ENCODE results near the gene APOBEC3A.
"Not testable (repeated sequence)": the region's sequence is repeated elsewhere in the genome, so short reads cannot be mapped to it uniquely, and the experiment has no call there.

Gene APOBEC3A

DNA sequence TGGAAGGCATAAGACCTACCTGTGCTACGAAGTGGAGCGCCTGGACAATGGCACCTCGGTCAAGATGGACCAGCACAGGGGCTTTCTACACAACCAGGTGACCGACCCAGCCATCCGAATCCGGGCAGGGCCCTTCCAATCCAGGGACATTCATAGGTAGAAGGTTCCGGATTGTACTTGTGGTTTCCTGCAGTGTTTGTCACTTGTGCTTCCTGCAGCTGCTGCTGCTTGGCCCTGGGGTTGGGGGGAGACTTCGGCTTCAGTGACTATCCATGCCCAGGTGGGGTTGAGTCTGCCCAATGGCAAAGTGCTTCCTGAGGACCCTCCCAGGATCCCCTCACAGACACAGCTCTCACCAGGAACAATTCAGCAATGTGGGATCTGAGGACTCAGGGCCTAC is 2.2 kb downstream of the APOBEC3A start:
- DNase-seq (ENCODE audit: low read depth), result no peak

DNA sequence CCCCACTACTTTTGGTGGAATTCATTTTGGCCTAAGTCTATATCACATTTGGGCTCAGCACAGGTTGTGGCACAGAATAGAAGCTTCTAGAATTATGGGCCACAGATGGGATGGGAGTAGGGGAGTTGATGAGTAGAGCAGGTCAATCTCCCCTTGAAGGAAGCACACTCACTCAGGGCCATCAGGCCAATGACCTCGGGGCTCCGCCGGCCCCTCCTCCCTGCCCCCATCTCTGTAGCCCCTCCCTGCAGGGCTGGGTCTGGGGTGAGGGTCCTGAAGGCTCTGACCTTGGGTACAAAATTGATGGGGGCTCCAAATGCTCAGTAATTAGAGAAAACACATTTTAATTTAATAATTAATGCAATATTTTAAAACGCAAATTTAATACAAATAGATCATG is 3.3 kb downstream of the APOBEC3A start:
- DNase-seq (ENCODE audit: low read depth), result not testable (repeated sequence)

DNA sequence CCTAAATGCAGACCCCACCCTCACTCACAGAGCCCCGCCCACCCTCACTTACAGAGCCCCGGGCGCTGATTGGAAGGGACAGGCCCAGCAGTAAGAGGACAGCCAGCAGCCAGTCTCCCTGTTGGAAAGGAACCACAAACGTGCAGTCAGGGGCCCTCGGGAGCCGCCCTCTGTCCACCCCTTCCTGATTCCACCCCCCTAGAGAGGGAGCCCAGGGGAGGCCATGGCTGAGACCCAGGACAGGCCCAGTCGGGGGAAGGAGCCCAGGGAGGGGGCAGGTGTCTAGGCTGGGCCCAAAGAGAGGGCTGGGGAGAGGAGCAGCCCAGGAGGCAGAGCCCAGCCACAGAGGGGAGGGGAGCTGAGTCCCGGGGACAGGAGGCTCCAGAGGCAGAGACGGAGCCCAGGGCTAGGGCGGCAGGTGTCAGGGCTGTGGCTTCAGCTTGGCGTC is 5.9 kb downstream of the APOBEC3A start:
- not testable (repeated sequence) for DNase-seq (ENCODE audit: low read depth)

DNA sequence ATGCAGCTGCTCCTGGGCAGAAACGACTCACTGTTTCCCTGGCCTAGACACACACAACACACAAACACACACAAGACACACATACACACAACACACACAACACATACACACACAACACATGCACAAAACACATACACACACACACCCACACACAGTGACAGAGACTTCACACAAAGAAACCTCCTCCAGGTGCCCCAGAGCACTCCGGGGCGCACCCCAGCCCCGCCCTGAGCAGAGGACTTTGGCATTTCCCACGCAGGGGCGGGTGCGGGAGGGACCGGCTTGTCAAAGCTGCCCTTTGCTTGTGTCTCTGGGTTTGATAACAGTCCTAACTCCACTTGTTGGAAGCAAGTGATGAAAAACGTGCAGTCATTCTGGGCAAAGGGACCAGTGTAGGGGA is 6.5 kb downstream of the APOBEC3A start:
- DNase-seq (ENCODE audit: low read depth), result no peak

DNA sequence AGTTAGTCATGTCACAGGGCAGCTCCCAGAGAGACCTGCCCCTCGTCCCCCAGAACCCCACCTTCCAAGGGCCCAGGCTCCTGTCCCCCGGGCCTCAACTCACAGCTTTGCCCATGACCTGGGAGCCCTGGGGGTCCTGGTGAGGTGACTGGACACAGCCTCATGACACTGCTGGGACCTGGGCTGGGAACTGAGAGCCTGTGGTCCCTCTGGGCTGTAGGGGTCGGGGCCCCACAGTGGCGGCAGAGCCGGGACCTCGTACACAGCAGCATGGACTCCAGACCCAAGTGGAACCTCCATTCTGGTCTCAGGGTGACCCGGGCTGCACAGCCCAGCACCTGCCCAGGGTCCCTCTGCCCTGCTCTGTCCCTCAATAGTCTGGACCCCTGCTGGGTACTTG is 6.9 kb downstream of the APOBEC3A start:
- no peak for DNase-seq (ENCODE audit: low read depth)

DNA sequence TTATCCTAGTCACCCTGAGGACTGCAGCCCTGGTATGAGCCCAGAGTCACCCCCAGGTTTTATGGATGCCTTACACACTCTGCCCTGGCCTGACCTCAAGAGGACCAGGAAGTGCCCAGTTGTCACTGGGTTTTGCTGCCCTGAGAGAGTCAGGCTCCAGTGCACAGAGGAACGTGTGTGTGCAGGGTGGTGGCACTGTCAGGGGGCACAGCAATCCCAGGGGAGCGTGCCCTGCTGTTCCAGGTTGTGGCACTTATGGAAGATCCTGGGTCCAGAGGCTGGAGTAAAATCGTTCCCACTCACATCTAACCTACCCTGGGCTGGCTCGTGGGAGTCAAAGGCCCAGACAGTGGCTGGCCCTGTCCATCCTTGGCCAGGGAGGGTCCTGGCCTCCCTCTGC is 7.6 kb downstream of the APOBEC3A start:
- no peak for DNase-seq (ENCODE audit: low read depth)

DNA sequence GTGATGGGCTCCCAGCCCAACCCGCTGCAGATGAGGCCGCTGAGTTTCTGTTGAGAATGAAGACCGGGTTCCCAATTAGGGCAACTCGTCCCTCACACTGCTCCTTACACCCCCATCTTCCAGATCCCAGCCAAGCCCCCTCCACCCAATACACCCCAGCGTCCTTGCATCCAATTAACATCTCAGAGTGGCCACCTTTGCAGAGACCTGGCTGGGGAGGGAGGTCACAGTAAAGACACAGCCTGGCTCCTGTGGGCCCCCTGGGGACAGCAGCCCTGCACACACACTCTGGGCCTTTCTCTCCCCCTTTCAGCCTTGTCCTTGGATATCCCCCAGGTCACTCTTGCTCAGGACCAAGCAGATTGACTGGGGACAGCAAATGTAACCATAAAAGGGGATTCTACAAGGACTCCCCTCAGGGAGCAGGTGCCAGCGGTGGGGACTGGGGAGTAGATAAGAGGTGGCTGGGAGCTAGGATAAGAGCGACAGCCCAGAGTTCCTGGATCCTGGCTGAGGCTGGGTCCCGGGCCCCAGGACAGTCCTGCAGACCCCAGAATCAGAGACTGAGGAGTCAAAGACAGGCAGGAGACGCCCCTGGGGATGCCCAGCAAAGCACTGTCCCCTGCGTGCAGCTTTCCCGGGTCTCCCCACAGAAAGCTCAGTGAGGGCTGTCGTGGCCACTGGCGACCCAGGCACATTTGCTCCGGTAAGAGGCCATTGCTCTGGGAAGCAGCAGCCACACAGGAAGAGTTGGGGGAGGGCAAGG is 8.4 kb downstream of the APOBEC3A start:
- DNase-seq (ENCODE audit: low read depth), result no peak

DNA sequence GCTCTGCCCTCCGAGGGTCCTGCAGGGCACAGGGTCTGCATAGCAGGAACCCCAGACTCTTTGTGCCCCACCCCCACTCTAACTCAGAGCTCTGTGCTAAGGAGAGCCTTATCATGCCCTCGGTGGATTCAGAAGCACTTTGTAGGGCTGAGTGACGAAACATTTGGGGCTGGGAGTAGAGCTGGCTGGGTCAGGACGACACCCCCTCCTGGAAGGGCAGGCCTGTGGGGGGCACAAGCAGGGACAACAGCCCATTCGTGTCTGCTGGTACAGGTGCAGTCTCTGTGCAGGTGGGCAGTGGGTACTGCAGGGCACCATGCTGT is 8.9 kb downstream of the APOBEC3A start:
- no peak for DNase-seq (ENCODE audit: low read depth)

DNA sequence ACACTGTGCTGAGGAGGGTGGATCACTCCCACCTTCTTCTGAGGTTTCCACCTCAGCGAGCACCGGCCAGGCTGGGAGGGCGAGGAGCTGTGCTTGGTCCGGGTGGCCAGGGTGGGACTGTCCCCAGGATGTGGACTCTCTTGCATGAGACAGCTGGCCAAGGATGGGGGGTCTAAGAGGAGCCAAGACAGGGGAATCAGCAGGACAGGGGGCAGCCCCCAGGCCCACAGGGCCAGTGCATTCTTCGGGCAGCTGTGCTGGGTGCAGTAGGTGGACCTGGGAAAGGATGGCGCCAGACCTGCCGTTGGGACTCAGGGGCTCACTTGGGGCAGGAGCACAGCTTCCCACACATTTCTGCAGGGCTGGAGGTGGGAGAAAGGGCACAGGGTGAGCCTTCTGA is 9.5 kb downstream of the APOBEC3A start:
- DNase-seq (ENCODE audit: low read depth), result no peak

DNA sequence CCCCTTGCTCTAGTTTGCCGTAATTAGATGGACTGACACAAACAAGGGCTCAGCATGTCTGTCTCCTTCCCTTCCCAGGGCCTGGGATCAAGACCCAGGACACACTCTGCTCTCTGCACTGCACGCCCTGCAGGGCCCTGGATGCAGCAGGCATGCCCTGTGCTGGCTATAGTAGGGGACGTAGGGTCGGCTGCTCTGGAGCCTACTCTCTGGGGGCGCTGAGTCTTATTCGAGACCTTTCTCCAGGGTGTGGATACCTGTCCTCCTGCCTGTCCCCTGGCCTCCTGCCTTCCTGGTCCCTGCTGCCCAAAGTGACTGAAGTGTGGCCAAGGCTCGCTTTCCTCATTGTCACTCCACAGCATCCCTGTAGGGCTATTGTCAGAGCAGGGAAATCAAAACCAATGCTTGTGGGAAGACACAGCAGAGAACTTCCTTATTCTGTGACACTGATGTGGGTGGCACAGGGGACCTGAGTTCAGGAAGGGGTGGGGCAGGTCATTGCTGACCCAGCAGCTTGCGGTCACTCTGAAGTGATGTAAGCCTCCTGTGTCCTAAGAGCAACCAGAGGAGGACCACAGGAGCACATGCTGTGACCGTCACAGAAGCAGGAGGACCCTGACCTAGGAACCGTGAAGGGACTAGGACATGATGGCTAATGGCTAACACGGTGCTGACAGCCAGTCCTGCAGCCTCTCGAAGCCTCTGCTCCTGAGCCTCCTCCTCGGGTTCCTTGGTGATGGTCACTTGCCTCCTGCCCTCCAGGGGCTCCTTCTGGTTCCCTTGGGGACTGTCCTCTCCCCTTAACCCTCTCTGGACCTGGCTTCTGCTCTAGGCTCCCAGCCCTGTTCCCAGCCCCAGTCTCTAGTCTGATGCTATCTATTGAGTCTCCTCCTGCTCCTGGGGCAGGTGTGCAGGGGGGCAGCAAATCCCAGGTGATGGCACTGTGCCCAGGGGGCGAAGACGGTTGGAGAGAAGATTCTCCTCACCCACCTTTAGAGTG is 10.3 kb downstream of the APOBEC3A start:
- no peak for DNase-seq (ENCODE audit: low read depth)

DNA sequence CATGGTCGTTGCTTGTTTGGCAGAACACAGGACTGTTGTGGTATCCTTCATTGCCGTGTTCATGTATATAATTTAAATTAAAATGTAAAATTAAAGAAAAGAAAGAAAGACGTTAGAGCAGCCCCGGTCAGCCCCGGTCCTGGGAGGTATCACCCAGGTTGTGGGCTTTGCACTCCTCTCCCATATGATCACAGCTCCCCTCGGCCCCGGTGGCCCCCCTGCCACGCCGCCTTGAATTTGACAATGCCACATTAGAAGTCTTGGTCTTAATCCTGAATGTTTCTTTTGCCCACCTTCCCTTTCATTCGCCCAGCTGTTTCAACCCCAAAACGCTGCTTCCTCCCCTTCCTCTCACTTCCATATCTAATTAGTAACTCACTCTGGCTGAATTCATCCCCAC is 11.4 kb downstream of the APOBEC3A start:
- no peak for DNase-seq (ENCODE audit: low read depth)

DNA sequence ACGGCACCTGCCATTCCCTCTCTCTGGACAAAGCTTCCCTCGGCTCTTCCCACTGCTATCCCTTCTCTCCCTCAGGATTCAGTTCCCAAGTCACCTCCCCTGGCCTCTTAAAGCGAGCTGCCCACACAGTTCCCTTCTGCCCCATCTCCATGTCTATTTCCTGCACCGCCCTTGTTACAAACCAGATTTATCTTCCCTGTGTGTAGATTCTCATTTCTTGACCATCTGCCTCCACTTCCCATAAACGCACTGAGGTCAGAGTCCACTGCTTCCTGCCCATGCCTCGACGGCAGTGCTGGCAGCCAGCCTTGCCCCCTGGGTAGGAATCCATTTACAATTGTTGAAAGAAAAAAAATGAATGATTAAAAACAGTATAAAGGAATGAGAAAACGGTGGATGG is 13.1 kb downstream of the APOBEC3A start:
- DNase-seq (ENCODE audit: low read depth), result no peak

DNA sequence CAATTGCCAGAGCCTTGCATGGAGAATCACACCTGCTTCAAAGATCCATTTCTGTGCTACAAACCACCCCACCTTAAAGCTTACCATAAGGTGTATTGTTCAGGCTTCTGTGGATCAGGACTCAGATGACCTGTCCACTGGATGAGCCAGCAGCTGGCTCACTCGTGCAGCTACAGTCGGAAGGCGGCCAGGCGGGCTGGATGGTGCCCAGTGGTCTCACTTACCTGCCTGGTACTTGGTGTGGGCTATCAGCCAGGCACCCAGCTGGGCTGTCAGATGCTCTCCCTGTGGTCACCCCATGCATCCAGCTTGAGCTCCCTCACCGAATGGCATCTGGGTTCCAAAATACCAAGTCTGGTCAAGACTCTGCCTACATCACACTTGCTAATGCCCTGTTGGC is 13.8 kb downstream of the APOBEC3A start:
- DNase-seq (ENCODE audit: low read depth), result no peak

DNA sequence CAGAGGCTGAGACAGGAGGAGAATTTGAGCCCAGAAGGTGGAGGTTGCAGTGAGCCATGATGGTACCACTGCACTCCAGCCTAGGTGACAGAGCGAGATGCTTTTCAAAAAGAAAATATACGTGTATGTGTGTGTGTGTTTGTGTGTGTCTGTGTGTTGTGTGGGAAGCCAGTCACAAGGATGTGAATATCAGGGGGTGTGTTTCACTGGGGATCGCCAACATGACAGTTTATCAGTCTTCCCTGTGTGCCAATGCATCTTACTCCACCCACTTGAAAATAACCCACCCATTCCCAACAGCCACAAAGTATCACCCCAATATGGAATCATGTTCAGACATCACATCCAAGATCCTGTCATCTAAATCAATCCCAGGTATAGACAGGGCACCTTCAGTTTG is 14.4 kb downstream of the APOBEC3A start:
- no peak for DNase-seq (ENCODE audit: low read depth)

DNA sequence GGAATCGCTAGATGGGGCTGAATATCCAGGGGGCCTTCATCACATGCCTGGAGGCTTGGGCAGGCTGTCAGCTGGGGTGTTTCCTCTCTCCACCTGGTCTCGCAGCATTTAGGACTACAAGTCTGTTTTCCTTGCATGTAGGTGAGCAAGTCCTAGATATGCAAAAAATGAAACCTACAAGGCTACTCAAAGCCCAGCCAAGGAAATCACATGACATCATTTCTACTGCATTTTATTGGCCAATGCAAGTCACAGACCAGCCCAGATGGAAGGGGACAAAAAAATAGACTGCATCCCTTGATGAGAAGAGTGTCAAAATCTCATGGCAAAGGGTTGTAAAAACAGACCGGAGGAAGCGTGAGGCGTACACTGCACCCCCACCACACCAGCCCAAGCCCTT is 15.1 kb downstream of the APOBEC3A start:
- no peak for DNase-seq (ENCODE audit: low read depth)

DNA sequence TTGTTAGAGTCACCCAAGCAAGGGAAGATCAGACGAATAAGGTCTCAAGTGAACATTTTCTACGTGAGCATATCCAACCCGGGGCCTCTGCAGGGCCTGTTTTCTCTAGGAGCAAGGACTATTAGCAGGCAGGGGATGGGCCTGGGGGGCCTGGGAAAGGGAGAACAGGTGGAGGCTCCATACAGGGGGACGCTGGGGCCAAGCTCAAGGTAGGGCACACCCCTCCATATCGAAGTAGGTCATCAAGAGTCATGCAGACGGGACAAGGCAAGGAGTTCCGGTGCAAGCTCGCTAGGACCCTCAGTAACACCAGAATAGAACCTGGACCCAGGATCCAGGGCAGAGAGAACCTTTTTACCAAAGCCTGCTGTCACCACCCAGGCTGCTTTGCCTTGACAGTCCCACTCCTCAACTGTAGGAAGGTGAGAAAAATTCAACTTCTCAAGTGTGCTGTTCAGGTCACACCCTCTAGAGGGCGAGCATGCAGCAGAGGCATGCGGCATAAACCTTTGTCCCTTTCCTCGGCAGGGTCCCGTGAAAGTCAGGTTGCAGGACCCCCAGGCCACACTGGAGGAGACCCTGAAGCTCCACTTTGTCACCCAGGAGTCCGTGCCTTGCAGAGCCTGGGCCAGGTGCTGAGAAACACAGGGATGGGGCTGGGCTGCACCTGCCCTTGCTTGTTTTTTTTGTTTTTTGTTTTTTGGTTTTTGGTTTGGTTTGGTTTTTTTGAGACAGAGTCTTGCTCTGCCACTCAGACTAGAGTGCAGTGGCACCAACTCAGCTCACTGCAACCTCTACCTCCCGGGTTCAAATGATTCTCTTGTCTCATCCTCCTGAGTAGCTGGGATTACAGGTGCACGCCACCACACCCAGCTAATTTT is 16.1 kb downstream of the APOBEC3A start:
- DNase-seq (ENCODE audit: low read depth), result no peak

DNA sequence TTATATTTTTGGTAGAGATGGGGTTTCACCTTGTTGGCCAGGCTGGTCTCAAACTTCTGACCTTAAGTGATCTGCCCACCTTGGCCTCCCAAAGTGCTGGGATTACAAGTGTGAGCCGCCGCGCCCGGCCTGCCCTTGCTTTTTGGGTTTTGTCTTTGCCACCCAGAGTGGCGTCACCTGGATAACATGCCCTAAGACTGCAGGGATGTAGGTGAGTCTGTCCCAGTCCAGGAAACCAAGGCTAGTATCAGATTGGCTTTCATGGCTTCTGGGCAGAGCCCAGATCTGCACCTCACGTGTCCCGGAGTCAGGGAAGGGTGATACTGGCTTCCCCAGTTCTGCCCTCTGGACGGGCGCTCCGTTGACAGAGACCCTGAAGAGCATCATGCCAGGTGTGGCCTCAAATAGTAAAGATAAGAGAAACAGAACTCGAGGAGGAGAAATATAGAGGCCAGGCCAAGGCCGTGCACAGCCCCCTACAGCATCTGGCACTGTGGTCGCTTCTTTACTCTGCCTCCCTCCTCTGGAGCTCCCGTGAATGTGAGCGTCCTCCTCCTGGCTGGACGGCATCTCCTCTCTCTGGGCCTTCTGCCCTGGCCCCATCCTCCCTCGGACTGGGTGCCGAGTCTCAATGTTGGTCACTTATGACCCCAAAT is 16.9 kb downstream of the APOBEC3A start:
- DNase-seq (ENCODE audit: low read depth), result no peak

DNA sequence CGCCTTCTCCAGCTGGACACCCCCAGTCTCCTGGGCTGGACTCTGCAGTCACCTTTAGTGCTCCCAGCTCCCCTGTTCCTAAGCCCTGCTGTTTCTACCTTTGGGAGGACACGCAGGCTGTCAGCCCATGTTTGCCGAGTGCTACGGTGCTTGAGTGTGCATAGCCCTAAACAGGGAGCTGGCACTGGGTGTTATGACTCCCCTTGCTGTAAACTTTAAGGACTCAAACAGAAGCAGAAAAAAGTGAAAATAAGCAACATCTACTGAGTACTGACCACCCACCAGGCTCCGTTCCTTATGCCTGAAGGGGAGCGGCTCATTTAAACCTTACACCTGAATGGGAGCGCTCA is 17.4 kb downstream of the APOBEC3A start:
- DNase-seq (ENCODE audit: low read depth), result no peak

DNA sequence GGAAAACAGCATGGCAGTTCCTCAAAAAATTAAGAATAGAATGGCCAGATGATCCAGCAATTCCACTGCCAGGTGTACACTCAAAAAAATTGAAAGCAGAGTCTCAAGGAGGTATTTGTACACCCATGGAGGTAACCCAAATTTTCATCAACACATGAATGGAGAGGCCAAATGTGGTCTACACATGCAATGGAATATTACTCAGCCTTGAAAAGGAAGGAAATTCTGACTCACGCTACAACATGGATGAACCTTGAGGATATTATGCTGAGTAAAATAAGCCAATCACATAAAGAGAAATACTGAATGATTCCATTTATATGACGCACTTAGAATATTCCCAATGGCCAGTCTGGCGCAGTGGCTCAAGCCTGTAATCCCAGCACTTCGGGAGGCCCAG is 19.9 kb downstream of the APOBEC3A start:
- not testable (repeated sequence) for DNase-seq (ENCODE audit: low read depth)

DNA sequence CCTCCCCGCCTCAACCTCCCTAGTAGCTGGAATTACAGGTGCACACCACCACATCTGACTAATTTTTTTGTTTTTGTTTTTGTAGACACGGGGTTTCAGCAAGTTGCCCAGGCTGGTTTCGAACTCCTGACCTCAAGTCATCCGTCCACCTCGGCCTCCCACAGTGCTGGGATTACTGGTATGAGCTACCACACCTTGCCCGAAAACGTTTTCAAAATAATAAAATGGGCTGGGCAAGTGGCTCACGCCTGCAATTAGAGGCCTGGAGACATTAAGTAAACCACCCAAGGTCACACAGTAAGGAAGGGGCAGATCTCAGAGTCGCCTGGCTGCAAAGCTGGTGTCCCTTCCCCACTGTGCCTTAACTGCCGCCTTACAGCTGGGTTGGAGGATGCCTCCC is 23.2 kb downstream of the APOBEC3A start:
- not testable (repeated sequence) for DNase-seq (ENCODE audit: low read depth)

DNA sequence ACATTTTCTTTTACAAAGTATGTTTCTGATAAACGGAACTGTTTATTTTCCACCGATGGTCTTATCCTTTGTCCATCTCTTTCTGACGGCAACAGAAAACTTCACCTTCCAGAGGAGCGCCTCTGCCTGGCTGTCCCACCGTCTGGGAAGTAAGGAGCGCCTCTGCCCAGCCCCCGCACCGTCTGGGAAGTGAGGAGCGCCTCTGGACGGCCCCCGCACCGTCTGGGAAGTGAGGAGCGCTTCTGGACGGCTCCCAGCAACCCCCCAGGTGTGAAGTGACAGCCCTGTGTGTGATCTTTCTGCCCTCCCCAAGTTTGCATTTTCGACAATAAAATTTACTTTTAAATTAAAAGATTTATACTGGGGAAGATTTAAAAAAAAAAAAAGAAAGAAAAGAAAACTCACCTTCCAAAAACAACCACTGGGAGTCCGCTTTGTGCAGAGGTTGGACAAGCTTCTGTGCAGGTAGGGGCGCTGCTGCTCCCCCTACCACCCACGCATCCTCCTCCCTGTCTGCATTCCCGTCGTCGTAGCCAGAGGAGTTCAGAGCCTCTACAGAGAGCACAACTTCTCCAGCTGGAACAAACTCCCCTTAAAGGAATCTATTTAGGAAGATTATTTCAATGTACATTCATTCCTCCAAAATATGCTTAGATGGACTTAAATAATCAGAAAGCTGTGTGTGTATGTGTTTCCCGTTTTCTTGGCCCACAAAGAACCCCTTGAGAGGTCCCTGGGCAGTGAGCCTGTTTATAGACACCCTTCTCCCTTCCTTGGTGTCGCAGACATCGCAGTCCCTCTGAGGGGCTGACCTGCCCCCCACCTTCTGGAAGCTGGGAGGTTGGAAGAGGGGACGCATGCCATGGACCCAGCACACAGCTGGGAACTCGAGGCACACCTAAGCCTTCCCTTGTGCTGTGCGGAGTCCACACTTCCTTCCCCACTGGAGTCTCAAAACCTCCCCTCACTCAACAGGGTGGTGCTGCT is 23.9 kb downstream of the APOBEC3A start:
- no peak for DNase-seq (ENCODE audit: low read depth)
